WTC11 (cell line): ENCODE measurements around the gene RTP1. TPM values are rescaled to one million over a fixed set of nuclear protein-coding genes. Genes with fewer than 3 reads are reported as not detected.

Experiments
- ATAC-seq: fragments of 200-7000 bp; cut with Tn5 transposase; 2 replicates; pipeline ENCODE4 v1.10.0; 2021; ENCODE audit warnings: mild to moderate bottlenecking, moderate library complexity
- CTCF ChIA-PET: fragments of 300-600 bp; sonication (Branson Sonifier 250); formaldehyde crosslinking; loops from one replicate; lab custom pipeline; 2021; ENCODE audit warnings: antibody characterized with exemption; lab: Charles Lee
- POLR2A ChIA-PET: fragments of 350-600 bp; sonication (Branson Sonifier 250); formaldehyde crosslinking; loops from one replicate; lab custom pipeline; 2021; ENCODE audit warnings: antibody characterized with exemption; lab: Charles Lee
- DNase-seq: peaks from one replicate; pipeline ENCODE4 v3.0.0; 2021; ENCODE audit warnings: low spot score
- H3K27ac Mint-ChIP-seq: 2 replicates; pipeline ENCODE4 v1.8.0; 2021; ENCODE audit warnings: mixed read lengths
- H3K27me3 Mint-ChIP-seq: 2 replicates; pipeline ENCODE4 v1.8.0; 2021; ENCODE audit warnings: low read depth, mild to moderate bottlenecking, moderate library complexity, mixed read lengths
- H3K36me3 Mint-ChIP-seq: 2 replicates; pipeline ENCODE4 v1.8.0; 2021; ENCODE audit warnings: mixed read lengths
- H3K4me1 Mint-ChIP-seq: 2 replicates; pipeline ENCODE4 v1.8.0; 2022; ENCODE audit warnings: mixed read lengths
- H3K4me3 Mint-ChIP-seq: 2 replicates; pipeline ENCODE4 v1.8.0; 2021; ENCODE audit warnings: mild to moderate bottlenecking, moderate library complexity, mixed read lengths
- H3K9me3 Mint-ChIP-seq: 2 replicates; pipeline ENCODE4 v1.8.0; 2021; ENCODE audit warnings: mixed read lengths
- AR ChIP-seq: fragments of 250-450 bp; sonication (Bioruptor Pico); IDR thresholded peaks from 2 replicates; pipeline ENCODE4 v1.9.0; 2021; ENCODE audit warnings: mild to moderate bottlenecking
- ATF6 ChIP-seq: sonication (generic); formaldehyde crosslinking; IDR thresholded peaks from 2 replicates; pipeline ENCODE4 v1.8.1; 2023; ENCODE audit warnings: mild to moderate bottlenecking, missing genetic modification reagents
- CTCF ChIP-seq: fragments of 200-600 bp; IDR thresholded peaks from 2 replicates; pipeline ENCODE4 v1.8.0; 2022; ENCODE audit warnings: antibody characterized with exemption
- HMGA2 ChIP-seq: fragments of 250-450 bp; sonication (Bioruptor Pico); IDR thresholded peaks from 2 replicates; pipeline ENCODE4 v1.4.0; 2021; ENCODE audit warnings: mild to moderate bottlenecking, moderate library complexity
- NFATC4 ChIP-seq: fragments of 250-450 bp; sonication (Bioruptor Pico); IDR thresholded peaks from 2 replicates; pipeline ENCODE4 v1.9.0; 2021; ENCODE audit warnings: mild to moderate bottlenecking
- PRRX2 ChIP-seq: fragments of 250-450 bp; sonication (Bioruptor Pico); IDR thresholded peaks from 2 replicates; pipeline ENCODE4 v1.8.0; 2021; ENCODE audit warnings: mild to moderate bottlenecking
- ZBTB21 ChIP-seq: sonication (generic); formaldehyde crosslinking; IDR thresholded peaks from 2 replicates; pipeline ENCODE4 v1.8.1; 2023; ENCODE audit warnings: mild to moderate bottlenecking, missing genetic modification reagents, borderline replicate concordance
- ZNF219 ChIP-seq: sonication (generic); formaldehyde crosslinking; IDR thresholded peaks from 2 replicates; pipeline ENCODE4 v1.8.0; 2023; ENCODE audit warnings: missing genetic modification reagents, mild to moderate bottlenecking, borderline replicate concordance
- total RNA-seq: library from RNA; stranded (reverse); gene quantifications from 3 replicates; pipeline ENCODE4 v1.2.3, GENCODE V29; 2021
- TF ChIP-seq, protein P1 (sequence below): sonication (generic); formaldehyde crosslinking; conservative IDR thresholded peaks from 2 replicates; pipeline ENCODE4 v1.8.1; 2023; ENCODE audit warnings: mild to moderate bottlenecking, low read depth, missing genetic modification reagents, moderate library complexity
- TF ChIP-seq, protein P2 (sequence below): sonication (generic); formaldehyde crosslinking; IDR thresholded peaks from 2 replicates; pipeline ENCODE4 v1.8.1; 2022; ENCODE audit warnings: low read depth, missing genetic modification reagents, borderline replicate concordance
- TF ChIP-seq, protein P3 (sequence below): sonication (generic); formaldehyde crosslinking; IDR thresholded peaks from 2 replicates; pipeline ENCODE4 v1.8.0; 2023; ENCODE audit warnings: mild to moderate bottlenecking, missing genetic modification reagents
- TF ChIP-seq, protein P4 (sequence below): fragments of 250-450 bp; sonication (Bioruptor Pico); conservative IDR thresholded peaks from 2 replicates; pipeline ENCODE4 v1.9.0; 2021; ENCODE audit warnings: mild to moderate bottlenecking

The RTP1 gene
- total RNA-seq, 1 experiment from 2014 or later: 5.6 TPM

GRCh38 chr3:187172929-187173328, 24.4 kb upstream of the RTP1 start:
- CTCF ChIA-PET: interaction anchor here (0.5 to 2.1 kb wide), 2 partner anchors 8 to 19 kb away, joined by 4 to 19 read pairs; no protein-coding TSS in a partner anchor
- Mint-ChIP-seq H3K27me3 (no peaks in the 10 kb centered on the region; the same call in none of the 2 replicates), H3K4me1 (peaks cover 66% of the 10 kb centered on the region), H3K36me3 (peaks cover 72% of the 10 kb centered on the region), H3K27ac (peak overlapping the region; percentile 89), H3K9me3 (no peaks in the 10 kb centered on the region; the same call in 1 of the 2 replicates), H3K4me3 (peak overlapping the region; percentile 99)
- ATAC-seq: no peak
- POLR2A ChIA-PET: no interaction called here
- DNase-seq: no peak
- TF ChIP-seq, protein P1, sequence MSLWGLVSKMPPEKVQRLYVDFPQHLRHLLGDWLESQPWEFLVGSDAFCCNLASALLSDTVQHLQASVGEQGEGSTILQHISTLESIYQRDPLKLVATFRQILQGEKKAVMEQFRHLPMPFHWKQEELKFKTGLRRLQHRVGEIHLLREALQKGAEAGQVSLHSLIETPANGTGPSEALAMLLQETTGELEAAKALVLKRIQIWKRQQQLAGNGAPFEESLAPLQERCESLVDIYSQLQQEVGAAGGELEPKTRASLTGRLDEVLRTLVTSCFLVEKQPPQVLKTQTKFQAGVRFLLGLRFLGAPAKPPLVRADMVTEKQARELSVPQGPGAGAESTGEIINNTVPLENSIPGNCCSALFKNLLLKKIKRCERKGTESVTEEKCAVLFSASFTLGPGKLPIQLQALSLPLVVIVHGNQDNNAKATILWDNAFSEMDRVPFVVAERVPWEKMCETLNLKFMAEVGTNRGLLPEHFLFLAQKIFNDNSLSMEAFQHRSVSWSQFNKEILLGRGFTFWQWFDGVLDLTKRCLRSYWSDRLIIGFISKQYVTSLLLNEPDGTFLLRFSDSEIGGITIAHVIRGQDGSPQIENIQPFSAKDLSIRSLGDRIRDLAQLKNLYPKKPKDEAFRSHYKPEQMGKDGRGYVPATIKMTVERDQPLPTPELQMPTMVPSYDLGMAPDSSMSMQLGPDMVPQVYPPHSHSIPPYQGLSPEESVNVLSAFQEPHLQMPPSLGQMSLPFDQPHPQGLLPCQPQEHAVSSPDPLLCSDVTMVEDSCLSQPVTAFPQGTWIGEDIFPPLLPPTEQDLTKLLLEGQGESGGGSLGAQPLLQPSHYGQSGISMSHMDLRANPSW (CRISPR knock-in tag): no peak
- TF ChIP-seq PRRX2: 0 out of 2 replicates have a peak, but pooled peaks have one; percentile 35
- TF ChIP-seq AR: peak; percentile 51; the same call in 1 of the 2 replicates
- TF ChIP-seq, protein P2, sequence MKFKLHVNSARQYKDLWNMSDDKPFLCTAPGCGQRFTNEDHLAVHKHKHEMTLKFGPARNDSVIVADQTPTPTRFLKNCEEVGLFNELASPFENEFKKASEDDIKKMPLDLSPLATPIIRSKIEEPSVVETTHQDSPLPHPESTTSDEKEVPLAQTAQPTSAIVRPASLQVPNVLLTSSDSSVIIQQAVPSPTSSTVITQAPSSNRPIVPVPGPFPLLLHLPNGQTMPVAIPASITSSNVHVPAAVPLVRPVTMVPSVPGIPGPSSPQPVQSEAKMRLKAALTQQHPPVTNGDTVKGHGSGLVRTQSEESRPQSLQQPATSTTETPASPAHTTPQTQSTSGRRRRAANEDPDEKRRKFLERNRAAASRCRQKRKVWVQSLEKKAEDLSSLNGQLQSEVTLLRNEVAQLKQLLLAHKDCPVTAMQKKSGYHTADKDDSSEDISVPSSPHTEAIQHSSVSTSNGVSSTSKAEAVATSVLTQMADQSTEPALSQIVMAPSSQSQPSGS: no peak
- TF ChIP-seq NFATC4 (CRISPR knock-in tag): 0 out of 2 replicates have a peak, but pooled peaks have one; percentile 13
- no peak for TF ChIP-seq CTCF
- no peak for TF ChIP-seq ZNF219 (CRISPR knock-in tag)
- no peak for TF ChIP-seq ZBTB21
- TF ChIP-seq, protein P3, sequence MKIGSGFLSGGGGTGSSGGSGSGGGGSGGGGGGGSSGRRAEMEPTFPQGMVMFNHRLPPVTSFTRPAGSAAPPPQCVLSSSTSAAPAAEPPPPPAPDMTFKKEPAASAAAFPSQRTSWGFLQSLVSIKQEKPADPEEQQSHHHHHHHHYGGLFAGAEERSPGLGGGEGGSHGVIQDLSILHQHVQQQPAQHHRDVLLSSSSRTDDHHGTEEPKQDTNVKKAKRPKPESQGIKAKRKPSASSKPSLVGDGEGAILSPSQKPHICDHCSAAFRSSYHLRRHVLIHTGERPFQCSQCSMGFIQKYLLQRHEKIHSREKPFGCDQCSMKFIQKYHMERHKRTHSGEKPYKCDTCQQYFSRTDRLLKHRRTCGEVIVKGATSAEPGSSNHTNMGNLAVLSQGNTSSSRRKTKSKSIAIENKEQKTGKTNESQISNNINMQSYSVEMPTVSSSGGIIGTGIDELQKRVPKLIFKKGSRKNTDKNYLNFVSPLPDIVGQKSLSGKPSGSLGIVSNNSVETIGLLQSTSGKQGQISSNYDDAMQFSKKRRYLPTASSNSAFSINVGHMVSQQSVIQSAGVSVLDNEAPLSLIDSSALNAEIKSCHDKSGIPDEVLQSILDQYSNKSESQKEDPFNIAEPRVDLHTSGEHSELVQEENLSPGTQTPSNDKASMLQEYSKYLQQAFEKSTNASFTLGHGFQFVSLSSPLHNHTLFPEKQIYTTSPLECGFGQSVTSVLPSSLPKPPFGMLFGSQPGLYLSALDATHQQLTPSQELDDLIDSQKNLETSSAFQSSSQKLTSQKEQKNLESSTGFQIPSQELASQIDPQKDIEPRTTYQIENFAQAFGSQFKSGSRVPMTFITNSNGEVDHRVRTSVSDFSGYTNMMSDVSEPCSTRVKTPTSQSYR: no peak
- TF ChIP-seq, protein P4, sequence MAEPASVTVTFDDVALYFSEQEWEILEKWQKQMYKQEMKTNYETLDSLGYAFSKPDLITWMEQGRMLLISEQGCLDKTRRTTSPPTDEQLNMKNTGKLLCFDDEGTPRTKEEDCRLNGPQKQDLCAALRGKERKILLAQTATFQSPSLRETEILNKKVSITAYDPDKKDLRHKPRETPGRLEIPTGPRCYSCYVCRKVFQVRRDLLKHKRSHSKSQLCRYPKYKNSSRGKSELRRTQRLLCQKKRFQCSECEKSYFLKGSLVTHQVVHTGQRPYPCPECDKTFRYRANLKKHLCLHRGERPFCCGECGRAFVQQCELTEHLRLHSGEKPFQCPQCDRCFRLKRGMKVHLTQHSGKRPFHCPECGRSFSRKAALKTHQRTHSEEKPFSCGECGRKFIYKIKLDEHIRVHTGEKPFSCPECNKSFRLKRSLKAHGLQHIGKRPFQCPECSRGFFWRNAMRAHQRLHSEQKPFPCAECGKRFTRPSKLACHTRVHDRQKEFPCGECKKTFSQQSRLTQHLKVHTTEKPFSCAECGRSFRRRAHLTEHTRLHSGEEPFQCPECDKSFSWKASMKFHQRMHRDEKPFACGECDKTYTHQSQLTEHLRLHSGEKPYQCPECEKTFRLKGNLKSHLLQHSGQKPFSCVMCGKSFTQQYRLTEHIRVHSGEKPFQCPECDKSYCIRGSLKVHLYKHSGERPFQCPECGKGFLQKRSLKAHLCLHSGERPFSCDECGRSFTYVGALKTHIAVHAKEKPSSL (CRISPR knock-in tag): 0 out of 2 replicates have a peak, but pooled peaks have one; percentile 16
- no peak for TF ChIP-seq ATF6 (CRISPR knock-in tag)
- TF ChIP-seq HMGA2: no peak
